Raji (cell line): ENCODE data around the gene AMBP.

Source experiments
- POLR2A ChIP-seq: IDR thresholded peaks from 2 replicates; pipeline ENCODE4 v1.6.1; 2011; ENCODE audit warnings: low read depth, low read length, control low read depth; ENCODE audit not compliant: insufficient read depth

Gene AMBP

GRCh38 chr9:114012126-114012525 is 66.0 kb downstream of the AMBP start:
- TF ChIP-seq POLR2A = no peak

- TF ChIP-seq POLR2A = no peak
These were observed 66.8 kb downstream of the AMBP start for GRCh38 chr9:114011313-114011712.
